Activated T-cell treated with anti-CD3 and anti-CD28 coated beads for 24 hours (primary cell): Measurements from ENCODE around the gene DNAH3.
"Not testable (repeated sequence)": the region's sequence is repeated elsewhere in the genome, so short reads cannot be mapped to it uniquely, and the experiment has no call there.

Experiments used
- DNase-seq: peaks from one replicate; pipeline ENCODE4 v3.0.0-alpha.2; 2020; ENCODE audit warnings: low read depth

The DNAH3 gene

GRCh38 chr16:20940871-20941635, 209.6 kb downstream of the DNAH3 start:
- DNase-seq = no peak

DNA sequence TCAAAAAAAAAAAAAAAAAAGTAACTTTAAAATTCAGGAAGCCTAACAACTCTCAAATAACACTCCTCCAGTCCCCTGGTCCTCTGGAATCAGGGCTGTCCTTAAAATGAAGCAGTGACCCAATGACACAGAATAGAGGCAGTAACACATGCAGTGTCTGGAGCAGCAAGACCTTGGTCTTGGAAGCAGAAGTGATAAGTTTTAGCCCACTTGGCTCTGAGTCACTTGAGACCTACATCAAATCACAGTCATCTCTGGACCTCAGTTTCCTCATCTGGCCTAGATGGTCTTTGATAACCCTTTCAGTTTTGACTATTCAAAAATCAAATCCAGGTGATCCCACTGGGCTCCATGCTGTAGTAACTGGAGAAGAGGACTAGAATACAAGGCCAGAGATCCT, 211.0 kb downstream of the DNAH3 start:
- no peak for DNase-seq

DNA sequence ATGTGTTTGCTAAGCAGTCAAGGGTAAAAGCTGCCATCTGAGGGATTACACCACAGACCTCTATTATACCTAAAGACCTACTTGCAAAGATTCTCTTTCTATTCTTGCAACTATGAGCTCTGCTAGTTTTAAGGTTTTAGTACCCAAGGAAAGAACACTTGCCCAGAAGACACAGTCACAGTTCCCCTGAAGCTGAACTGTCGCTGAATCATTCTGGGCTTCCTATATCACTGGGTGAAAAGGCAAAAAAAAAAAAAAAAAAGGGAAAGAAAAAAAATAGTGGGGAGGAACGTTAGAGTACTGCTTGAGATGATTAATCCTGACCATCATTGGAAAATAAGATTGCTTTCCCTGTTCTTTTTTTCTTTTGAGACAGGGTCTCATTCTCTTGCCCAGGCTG, 212.2 kb downstream of the DNAH3 start:
- no peak for DNase-seq

DNA sequence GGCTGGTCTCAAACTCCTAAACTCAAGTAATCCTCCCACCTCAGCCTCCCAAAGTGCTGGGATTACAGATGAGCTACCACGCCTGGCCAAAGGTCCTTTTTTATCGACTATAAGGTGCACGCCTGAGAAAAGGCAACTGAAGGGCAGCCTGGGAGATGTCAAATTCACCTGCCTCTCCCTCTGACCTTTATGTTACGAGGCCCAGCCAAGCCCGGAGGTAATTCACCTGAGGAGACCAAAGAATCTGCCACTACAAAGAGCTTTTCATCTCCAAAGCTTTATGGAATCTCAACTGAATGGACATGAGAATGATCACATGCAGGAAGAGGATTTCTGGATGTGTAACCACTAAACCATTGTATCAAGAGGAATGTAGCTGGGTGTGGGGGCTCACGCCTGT, 212.9 kb downstream of the DNAH3 start:
- DNase-seq = no peak

DNA sequence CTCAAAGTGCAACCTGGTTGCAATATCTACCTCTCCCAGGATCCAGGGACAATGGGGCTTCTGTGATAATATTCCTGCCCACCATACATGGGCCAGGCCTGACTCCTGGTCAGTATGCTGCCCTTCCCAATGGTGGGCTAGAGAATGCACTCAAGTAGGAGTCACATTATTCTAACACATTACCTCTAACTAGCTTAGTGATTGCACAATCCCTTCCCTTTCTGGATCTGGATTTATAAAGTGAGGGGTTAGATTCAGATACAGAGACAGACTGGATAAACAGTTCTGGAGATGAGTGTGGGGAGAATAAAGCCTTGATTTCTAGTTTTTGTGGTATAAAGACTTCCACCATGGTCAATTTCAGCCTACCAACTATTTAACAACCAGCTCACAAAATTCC, 217.1 kb downstream of the DNAH3 start:
- DNase-seq = no peak

DNA sequence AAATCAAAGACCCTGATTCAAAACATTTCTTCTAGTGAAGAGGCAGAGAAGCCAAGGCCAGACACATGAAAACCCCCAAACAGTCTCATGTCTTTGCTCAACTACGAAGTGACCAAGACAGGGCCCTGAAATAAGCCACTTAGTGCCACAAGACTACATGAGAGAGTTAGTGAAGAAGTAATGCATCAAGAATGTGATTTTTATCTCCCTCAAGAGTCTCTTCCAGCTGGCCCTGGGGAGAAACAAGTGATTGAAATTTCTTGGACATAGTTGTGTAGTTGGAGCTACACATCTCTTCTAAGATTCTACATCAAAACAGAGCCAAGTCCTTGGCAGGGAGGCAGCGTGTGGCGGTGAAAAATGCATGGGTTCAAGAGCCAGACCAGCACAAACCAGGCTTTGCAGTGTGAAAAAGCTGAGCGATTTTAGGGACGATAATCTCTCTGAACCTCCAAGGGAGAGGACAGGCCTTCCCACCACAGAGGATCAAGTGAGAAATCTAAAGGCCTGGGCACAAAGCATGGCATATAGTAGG, 219.5 kb downstream of the DNAH3 start:
- DNase-seq = no peak

DNA sequence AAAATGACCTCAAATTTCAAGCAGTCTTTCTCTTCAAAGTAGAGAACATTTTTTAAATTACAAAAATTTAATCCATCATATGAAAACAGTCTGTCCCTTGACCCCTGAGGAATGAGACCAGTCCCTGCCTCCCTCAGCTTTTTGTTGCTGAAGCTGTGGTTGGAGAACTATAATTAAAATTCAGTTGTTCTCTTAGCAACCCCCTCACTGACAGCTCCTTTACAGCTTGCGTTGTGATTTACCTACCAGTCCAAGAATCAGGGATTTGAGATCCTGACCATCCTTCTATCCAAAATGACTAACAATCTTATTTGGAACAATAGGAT, 220.3 kb downstream of the DNAH3 start:
- DNase-seq = no peak

GRCh38 chr16:20929676-20930364, 220.8 kb downstream of the DNAH3 start:
- DNase-seq = not testable (repeated sequence)

DNA sequence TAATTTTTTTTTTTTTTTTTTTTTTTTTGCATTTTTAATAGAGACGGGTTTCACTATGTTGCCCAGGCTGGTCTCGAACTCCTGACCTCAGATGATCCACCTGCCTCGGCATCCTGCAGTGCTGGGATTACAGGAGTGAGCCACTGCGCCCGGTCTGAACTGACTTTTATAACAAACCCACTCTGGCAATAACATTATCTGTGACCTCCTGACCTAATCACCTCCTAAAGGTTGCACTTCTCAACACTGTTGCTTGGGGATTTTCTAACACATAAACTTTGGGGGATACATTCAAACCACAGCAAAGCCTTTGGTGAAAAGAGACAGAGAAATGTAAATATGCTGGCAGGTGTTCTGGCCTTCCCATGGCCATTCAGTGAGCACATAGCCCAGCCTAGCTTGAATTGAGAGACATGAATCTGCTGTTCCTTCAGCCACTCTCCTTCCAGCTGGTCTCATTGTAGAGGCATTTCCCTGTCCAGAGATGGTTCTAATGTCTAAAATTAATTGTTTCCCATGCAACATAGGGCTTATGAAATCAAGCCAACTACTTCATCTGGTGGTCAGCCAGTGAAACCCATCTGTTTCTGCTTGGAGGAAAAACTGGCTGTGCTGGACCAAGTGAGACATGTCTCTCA, 221.8 kb downstream of the DNAH3 start:
- no peak for DNase-seq

GRCh38 chr16:20925751-20926150, 224.9 kb downstream of the DNAH3 start:
- no peak for DNase-seq

DNA sequence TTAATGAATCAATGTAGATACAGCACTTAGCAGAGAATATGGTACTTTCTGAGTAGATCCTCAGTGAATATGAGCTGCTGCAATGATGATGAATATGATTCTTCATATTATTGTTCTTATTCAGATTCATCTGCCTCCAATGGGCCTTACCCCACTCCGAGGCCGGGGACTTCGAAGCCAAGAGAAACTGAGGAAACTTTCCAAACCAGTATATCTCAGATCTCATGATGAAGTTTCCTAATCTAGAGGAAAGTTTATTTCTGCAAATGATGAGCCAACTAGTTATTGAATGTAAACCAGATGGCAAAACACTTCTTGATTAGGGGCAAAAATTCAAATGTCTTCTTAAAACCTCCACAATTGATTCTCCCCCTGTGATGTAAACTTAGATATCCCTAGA, 226.8 kb downstream of the DNAH3 start:
- no peak for DNase-seq

- no peak for DNase-seq
Measured at GRCh38 chr16:20920799-20921198, 229.8 kb downstream of the DNAH3 start.

GRCh38 chr16:20920091-20920490, 230.6 kb downstream of the DNAH3 start:
- DNase-seq = no peak

- no peak for DNase-seq
Measured at GRCh38 chr16:20918486-20919239, 232.0 kb downstream of the DNAH3 start.

DNA sequence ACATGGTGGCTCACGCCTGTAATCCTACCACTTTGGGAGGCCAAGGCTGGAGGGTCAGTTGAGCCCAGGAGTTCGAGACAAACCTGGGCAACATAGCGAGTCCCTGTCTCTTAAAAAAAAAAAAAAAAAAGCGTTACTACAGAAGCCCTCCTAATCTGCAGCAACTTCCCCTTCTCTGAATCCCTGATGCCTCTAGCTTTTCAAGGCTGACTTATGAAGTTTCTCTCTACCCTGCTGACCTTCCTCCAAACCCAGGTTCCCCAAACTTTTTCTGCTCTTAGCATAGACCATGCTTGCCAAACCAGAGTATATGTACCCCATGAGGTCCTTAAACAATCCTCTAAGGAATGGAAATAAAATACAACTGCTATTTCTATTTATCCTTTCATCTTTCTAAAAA, 233.7 kb downstream of the DNAH3 start:
- no peak for DNase-seq

GRCh38 chr16:20916289-20916688, 234.4 kb downstream of the DNAH3 start:
- no peak for DNase-seq

- DNase-seq = no peak
Measured at GRCh38 chr16:20911361-20911760, 239.3 kb downstream of the DNAH3 start.

DNA sequence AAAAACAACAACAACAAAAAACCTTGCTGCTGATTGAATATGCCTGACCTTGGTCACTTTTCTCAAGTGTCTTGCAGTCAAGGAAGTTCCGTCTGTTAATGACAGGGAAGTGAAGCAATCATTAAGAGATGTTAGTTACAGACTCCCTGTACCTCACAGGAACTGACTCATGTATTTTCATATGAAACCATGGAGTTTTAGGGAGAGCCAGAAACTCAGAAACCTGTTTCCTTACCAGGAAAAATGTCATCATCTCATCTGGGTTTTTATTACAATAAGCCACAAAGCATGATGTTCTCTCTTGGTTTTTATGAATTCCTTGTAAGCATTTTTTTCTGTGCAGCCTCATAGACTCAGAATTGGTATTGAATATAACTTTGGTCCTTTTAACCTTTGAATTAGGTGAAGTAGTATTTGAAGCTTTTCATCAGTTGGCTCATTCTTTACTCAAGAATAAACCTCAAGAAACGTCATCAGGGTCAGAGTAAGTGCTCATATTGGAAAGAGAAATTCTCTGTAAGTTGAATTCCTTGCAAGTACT, 239.8 kb downstream of the DNAH3 start:
- no peak for DNase-seq

DNA sequence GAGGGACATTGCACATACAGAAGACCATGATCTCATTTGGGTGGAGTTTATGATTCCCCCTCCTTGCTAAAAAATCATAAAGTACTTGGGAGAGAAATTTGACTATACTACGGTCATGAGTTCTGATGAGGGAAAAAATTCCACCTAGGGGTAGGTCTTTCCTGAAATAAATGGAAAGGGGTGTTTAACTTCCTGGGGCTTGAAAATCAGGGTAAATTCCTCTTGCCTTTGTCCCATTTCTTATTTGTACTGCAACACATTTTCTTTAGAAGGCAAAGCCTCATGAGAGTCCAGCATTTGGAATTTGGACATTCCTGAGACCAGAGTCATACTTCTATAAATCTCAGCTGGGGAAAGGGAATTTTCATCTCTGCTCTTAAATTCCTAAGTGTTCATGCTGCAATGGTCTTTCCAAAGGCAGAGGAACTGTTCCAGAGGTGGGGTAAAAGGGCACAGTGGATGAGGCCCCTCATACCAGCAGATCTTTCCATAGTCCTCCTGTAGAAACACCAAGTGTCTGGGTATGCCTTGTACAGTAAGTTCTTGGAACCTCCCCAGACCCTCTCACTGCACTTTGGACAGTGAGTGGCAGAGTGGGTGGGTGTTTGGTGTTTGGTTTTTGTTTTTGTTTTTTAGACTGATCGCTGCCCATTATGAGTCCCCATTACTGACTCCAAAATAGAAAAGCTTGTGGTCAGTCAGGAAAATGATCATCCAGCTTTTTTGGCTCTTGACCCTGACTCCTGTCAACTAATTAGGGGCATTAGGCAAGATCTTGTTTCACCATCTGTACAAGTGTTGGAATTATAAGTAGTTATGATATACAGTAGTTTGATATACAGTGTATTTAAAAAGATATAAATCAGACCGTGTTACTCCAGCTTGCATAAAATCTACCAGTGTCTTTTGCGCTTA, 244.0 kb downstream of the DNAH3 start:
- no peak for DNase-seq

- no peak for DNase-seq
Measured at GRCh38 chr16:20905576-20905975, 245.1 kb downstream of the DNAH3 start.

GRCh38 chr16:20904507-20905081, 246.1 kb downstream of the DNAH3 start:
- DNase-seq = no peak
